NK-92 treated with Interleukin-12 subunit alpha and Interleukin-12 subunit beta, amount 100 ng/mL, for 24 hours (cell line): ENCODE data around the gene MCCC2.
"Not testable (repeated sequence)": the region's sequence is repeated elsewhere in the genome, so short reads cannot be mapped to it uniquely, and the experiment has no call there.

Source experiments
- DNase-seq: peaks from one replicate; lab custom pipeline; 2025; lab: John Stamatoyannopoulos, UW

MCCC2 gene

DNA sequence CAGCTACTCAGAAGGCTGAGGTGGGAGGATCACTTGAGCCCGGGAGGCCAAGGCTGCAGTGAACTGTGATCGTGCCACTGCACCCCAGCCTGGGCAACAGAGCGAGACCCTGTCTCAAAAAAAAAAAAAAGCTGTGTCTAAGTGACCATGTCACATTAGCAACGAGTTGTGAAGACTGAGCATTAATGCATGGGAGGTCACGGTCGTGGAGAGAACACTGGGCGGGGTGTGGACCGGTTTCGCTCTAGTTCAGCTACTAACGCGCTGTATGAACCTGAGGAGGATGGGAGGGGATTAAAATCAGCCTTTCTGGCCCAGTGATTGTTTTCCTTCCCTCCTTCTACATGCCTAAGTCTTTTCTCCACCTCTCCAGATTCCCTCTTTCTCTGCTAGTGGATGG lies 75.2 kb downstream of the MCCC2 start:
- no peak for DNase-seq

DNA sequence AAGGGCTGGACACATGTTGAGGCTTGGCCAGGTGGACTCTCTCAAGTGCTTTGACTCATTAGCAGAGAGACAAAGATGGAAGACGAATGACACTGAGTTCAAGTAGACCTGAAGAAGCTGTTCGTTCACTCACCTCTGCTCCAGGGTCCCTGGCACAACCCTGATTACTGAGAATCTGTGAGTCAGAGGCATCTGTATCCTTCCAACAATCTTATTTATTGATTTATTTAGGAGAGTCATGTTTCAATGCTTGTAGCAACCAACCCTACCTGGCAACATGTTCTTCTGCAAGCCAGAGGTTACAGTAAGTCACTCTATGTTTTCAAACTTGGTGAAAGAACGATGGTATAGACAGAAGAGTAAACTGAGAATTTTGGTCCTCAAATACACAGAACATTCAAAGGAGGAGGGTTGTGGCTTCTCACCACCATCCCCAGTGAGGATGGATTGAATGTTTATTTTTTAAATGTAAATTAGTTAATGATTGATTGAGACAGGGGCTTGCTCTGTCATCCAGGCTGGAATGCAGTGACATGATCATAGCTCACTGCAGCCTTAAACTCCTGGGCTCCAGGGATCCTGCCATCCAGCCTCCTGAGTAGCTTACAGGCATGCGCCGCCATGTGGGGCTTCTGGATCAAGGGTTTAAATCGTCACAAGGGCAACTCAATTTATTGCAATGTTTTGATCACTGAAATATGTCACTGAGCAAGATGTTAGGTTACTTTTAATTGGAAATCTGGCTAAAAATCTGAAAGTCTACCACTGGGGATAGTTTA lies 76.2 kb downstream of the MCCC2 start:
- no peak for DNase-seq

DNA sequence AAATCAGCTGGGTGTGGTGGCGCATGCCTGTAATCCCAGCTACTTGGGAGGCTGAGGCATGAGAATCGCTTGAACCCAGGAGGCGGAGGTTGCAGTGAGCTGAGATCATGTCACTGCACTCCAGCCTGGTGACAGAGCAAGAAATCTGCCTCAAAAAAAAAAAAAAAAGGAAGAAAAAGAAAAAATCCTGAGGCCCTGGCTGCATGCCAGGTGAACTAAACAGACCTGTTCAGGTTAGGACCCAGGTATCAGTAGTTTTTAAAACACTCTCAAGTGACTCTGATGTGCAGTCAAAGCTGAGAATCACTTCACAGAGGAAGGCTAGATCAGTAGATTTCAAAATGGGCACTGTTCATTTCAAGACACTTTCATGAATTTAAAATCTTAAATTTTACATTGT lies 77.5 kb downstream of the MCCC2 start:
- DNase-seq = not testable (repeated sequence)

DNA sequence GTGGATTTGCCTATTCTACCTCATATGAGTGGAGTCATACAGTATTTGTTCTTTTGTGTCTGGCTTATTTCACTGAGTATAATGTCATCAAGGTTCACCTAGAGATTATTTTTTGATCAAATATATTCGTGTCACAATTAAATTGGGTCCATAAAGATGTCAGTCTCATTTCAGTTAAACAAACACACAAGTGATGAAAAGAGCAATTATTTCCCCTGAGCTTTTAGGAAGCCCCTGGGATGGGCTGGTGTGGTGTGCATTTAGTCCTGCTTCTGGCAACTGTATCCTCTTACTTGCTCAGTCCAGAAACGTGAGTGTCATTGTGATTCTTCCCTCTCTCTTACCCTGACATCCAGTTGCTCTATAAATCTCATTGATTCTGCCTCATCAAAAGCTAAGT lies 79.2 kb downstream of the MCCC2 start:
- no peak for DNase-seq

DNA sequence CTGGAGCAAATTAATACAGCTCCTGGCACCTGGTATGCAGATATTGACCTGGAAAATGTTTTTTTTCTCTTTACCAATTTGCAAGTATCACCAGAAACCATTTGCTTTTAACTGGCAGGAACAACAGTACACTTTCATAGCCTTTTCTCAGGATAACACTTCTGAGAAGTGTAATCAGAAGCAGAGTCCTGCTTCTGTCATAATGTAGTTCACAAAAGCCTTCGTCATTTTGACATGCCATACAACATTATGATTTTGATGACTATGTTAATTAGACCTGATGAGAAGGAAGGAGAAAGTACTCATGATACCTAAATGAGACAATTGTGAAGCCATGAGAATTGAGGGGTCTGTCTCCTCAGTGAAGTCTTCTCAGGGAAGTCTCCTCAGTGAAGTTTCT lies 90.8 kb downstream of the MCCC2 start:
- DNase-seq = no peak

DNA sequence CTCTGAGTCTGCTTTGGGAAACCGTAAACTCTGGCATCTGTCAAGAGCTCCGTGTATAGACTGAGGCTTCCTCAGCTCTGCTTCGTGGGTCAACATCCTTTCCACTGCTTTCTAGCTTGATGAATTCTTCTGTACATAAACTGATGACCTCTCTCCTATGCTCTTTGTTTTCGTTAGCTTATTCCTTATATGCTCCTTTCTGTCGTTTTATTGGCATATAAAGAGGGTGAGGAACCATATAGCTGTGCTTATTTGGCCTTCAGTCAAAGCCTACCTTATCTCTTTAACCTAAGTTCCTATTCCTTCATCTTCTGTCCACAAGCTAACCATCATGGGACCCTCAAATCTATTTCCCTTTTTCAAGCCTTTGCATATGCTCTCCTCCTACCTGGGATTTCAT lies 92.6 kb downstream of the MCCC2 start:
- no peak for DNase-seq

DNA sequence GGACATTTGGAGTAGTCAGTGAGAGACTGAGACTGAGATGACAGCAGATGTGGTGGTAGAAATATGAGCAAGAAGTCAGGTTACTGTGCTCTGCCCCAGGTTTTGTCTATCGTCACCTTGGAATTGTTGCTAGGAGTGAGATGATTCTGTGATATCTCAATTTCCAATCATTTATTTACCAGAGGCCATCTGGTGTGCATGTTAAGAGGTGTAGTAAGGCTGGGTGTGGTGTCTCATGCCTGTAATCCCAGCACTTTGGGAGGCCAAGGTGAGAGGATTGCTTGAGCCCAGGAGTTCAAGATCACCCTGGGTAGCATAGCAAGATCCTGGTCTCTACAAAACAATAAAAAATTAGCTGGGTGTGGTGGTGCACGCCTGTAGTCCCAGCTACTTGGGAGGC lies 93.4 kb downstream of the MCCC2 start:
- no peak for DNase-seq

DNA sequence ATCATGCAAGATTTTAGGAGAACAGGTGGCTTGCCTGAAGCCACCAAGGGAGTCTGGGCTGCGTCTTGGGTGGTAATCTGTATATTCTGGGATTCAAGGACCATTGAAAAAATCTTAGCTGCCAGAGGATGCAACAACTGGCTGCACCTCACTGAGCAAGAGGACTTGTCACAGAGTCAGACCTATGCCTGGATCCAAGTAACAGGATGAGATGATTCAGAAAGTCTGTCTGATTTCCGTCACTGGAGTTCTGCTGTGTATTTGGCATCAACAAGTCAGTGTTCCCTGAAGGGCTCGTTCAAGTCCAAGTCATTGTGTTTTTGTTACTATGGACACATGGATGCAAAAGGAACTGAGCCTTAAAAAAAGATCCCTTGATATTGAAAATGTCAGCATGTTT lies 94.2 kb downstream of the MCCC2 start:
- DNase-seq = no peak

DNA sequence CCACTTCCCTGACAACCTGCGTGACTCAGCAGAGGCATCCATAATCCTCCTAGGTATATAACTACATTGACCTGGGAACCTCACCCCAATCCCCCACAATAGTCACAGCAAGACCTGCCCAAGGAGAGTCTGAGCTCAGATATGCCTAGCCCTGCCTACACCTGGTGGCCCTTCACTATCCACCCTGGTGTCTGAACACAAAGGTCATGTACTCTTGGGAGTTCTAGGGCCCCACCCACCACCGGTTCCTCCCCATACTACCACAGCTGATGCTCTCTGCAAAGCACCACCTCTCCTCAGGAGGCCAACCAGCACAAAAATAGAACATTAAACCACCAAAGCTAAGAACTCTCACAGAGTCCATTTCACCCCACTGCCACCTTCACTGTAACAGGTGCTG lies 97.2 kb downstream of the MCCC2 start:
- DNase-seq = no peak

DNA sequence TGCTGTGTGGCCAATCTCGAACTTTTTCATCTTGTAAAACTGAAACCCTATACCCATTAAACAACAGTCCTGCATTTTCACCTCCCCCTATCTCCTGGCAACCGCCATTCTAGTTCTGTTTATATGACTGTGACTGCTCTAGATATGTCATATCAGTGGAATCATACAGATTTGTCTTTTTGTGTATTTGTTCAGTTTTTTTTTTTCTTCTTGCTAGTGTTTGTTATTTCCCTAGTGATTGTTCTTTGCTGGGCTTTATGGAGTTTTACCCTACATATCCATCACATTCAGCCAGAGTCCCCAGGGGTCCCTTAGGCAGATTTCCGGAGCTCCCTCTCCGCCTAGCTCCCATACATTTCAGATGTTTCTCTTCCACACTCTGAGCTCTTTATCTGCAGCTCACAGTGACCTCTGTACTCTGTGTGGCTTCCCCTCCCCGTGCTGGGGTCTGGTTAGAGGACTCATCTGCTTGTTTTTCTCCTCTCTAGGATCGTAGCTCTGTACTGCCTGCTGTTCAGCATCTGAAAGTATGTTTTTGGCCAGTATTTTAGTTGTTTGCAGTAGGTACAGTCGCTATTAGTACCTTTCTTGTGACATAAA lies 106.8 kb downstream of the MCCC2 start:
- no peak for DNase-seq

DNA sequence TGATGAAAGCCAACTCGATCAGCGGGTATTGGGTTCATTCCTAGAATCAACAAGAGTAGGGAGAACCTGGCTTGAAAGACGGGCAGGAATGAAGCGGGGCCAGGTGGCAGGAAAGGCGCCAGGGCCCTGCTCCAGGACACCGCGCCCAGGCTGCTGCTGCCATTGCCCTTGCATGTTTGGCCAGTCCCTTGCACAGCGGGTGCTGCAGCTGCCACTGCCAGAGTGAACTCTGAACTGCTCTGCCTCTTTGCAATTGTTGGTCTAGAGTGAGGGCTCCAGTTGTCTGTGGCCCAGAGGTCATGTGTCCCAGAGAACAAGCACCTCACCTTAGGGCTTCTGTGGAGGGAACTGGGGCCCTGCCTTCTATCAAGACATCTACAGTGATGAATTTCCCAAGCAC lies 107.9 kb downstream of the MCCC2 start:
- DNase-seq = no peak

DNA sequence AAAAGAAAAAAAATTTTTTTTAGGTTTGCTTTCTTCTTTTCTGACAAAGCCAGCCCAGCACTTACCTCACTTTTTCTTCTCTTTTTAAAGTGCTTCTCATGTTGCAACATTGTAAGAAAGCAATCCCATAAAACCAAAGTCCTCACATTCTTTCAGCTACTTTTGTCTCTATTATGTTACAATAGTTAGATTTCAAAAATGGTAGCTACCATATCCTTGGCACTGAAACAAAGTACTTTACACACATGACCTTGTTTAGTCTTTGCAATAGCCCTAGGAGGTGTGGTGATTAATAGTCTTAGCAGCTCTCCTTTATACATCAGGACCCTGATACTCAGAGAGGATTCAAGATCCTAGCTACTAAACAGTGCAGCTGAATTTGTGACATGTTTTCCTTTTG lies 108.5 kb downstream of the MCCC2 start:
- no peak for DNase-seq

DNA sequence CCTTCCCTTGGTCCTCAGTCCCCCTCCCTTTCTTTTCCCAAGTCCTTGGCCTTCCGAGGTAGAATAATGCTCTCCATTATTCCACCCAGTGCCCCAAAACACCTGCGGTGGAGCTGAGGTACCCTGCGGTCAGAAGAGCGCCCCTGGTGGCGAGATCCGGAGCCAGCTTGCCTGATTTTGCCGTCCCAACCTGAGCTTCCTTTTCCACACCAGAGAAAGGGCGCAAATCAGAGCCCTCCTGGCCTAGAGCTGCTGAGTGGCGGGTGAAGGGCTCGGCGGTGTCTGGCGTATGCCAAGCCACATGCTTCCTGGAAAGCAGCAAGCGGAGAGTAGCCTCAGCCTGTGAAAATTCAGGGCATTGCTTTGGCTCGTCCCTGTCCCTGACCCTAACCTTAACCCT lies 110.8 kb downstream of the MCCC2 start:
- no peak for DNase-seq

DNA sequence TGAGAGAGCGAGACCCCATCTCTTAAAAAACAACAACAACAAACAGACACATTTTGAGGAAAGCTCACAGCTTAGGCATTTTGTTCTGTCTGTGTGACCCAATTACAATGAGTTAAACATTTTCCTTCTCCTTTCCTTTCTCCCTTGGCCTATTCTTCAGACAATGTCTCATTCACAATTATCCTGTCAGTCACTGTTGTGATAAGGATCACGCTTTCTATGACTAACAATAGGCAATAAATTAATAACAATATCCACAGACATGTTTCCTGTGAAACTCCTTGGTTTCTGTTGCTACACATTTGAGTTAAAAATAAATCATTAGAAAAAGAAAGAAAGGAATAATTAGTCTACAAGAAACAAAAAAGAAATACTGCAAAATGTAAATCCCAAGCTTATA lies 112.1 kb downstream of the MCCC2 start:
- DNase-seq = no peak

DNA sequence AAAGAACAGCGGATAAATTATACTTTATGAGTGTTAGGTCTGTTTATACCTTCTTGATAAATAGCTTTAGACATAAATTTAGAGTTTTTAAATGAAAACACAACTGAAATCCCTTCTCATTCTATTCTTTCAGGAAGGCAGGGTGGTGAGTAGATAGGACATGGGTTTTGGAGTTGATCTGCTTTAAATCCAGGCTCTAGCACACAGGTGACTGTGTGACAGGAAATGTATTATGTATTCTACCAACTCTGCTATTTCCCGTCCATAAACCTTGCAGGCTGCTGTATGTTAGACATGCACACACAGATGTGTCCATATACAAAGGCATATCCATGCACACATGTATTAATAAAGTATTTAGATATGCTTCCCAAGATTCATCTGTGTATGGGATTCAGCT lies 112.6 kb downstream of the MCCC2 start:
- no peak for DNase-seq

DNA sequence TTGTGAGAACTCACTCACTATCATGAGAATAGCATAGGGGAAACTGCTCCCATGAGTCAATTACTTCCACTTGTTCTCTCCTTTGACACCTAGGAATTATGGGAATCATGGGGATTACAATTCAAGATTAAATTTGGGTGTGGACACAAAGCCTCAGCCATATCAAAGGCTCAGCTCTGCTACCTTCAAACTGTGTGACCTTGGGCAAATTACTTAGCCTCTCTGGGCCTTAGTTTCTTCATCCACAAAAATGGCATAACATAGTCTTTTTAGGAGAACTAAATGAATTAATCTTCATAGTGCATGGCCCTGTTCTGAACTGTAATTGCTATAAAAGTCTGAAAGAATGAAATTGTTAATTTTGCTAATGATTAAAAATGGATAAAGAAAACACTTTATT lies 113.7 kb downstream of the MCCC2 start:
- DNase-seq = no peak

DNA sequence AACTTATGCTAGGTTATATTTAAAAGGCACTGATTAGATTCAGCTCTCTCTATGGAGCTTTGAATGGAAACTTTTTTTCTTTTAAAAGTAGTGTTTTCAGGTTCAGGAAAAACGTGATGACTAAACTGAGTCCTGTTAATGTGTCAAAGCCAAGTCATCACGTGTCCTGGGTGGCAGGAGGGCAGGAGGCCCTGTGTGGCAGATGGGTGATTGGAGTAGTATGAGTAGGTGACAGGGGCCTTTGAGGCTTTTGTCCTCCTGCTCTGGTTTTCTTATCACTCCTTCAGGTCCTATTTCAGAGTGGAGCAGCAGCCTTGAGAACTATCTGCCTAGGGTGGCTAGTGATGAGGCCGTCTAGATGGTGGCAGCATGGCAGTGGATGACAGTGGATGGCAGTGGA lies 114.3 kb downstream of the MCCC2 start:
- no peak for DNase-seq

DNA sequence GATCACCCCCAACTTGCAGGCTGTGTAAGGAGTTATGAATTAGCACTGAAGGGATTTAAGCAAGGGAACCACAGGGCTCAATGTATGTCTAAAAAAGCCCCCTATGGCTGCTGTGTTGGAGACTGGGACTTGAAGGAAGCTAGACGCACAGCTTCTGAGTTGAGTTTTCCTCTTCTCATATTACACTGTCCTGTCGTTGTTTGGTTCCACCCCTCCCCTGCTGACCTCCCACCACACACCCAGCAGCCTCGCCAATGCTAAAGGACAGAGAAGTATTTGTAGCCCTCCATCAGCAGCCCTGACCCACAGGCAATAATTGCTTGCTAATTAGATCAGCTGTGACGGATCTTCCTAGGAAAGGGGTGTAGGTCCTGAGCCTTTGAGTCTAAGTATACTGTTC lies 116.8 kb downstream of the MCCC2 start:
- DNase-seq = no peak

DNA sequence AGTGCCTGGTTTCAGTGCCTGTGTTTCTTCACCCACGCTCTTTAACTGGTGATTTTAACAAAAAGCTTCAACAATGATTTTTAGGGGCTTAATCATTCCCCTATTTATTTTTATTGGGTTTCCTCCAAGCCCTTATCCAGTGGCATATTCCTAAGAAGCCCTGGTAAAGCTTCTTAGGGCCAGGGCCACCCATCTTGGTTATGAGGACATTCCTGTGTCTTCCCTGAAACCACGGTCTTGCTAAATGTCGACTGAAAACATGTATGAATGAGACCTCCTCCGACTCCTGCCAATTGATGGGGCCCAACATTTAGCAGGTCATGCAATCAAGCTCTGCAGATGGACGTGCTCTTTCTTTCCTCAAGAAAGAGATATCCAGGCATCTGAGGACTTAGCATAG lies 118.3 kb downstream of the MCCC2 start:
- DNase-seq = no peak

DNA sequence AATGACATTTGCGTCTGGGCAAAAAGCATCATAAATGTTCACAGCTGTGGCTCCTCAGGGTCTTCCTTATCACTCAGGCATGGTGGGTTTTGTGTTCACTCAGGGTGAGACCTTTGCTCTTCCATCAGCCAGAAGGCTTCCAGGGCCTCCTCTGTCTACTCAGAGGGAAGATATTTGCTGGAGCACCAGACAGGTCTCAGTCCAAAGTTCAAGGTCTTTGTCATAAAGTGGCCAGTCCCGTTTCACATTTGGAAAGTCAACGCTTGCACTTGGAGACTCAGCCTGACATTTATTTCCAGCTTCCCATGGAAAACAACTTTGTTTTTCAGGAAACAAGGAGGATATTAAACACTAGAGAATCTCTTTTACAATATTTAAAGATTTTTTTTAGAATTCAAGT lies 119.8 kb downstream of the MCCC2 start:
- no peak for DNase-seq
